HEK293T (cell line): ENCODE measurements around the gene MARS1.

ENCODE experiments used
- BHLHE40 ChIP-seq: fragments of 450-650 bp; IDR thresholded peaks from 2 replicates; pipeline ENCODE4 v1.6.1; 2016; ENCODE audit warnings: mild to moderate bottlenecking, moderate library complexity, borderline replicate concordance
- CTBP1 ChIP-seq: fragments of 450-650 bp; IDR thresholded peaks from 2 replicates; pipeline ENCODE4 v1.6.1; 2016; ENCODE audit warnings: borderline replicate concordance
- ELF4 ChIP-seq: fragments of 450-650 bp; IDR thresholded peaks from 2 replicates; pipeline ENCODE4 v1.6.1; 2017; ENCODE audit warnings: antibody characterized with exemption
- FOXA1 ChIP-seq: fragments of 450-650 bp; IDR thresholded peaks from 2 replicates; pipeline ENCODE4 v1.6.1; 2016; ENCODE audit warnings: mild to moderate bottlenecking
- FOXK2 ChIP-seq: fragments of 450-650 bp; IDR thresholded peaks from 2 replicates; pipeline ENCODE4 v1.6.1; 2016; ENCODE audit warnings: mild to moderate bottlenecking
- FOXM1 ChIP-seq: fragments of 450-650 bp; IDR thresholded peaks from 2 replicates; pipeline ENCODE4 v1.6.1; 2017; ENCODE audit warnings: mild to moderate bottlenecking, borderline replicate concordance
- HDGF ChIP-seq: fragments of 450-650 bp; IDR thresholded peaks from 2 replicates; pipeline ENCODE4 v1.6.1; 2017; ENCODE audit warnings: antibody characterized with exemption, borderline replicate concordance
- L3MBTL2 ChIP-seq: fragments of 450-650 bp; conservative IDR thresholded peaks from 2 replicates; pipeline ENCODE4 v1.6.1; 2016; ENCODE audit warnings: mild to moderate bottlenecking
- LEF1 ChIP-seq: fragments of 450-650 bp; IDR thresholded peaks from 2 replicates; pipeline ENCODE4 v1.6.1; 2017; ENCODE audit warnings: mild to moderate bottlenecking, borderline replicate concordance
- PKNOX1 ChIP-seq: fragments of 450-650 bp; IDR thresholded peaks from 2 replicates; pipeline ENCODE4 v1.6.1; 2016
- SP1 ChIP-seq: fragments of 450-650 bp; IDR thresholded peaks from 2 replicates; pipeline ENCODE4 v1.6.1; 2017
- SUZ12 ChIP-seq: fragments of 450-650 bp; IDR thresholded peaks from 2 replicates; pipeline ENCODE4 v1.6.1; 2016; ENCODE audit warnings: mild to moderate bottlenecking
- TARDBP ChIP-seq: fragments of 450-650 bp; IDR thresholded peaks from 2 replicates; pipeline ENCODE4 v1.6.1; 2016
- ZNF384 ChIP-seq: fragments of 450-650 bp; IDR thresholded peaks from 2 replicates; pipeline ENCODE4 v1.6.1; 2016

GRCh38 chr12:57476162-57476992, 11.5 kb upstream of the MARS1 start:
- no peak for TF ChIP-seq SP1
- TF ChIP-seq ZNF384 = no peak
- no peak for TF ChIP-seq ELF4
- no peak for TF ChIP-seq PKNOX1
- TF ChIP-seq CTBP1 = no peak
- TF ChIP-seq FOXA1 = no peak
- no peak for TF ChIP-seq SUZ12
- no peak for TF ChIP-seq FOXK2
- TF ChIP-seq TARDBP = no peak
- no peak for TF ChIP-seq L3MBTL2
- TF ChIP-seq FOXM1 = no peak
- TF ChIP-seq HDGF = no peak
- TF ChIP-seq LEF1 = no peak
- TF ChIP-seq BHLHE40 = no peak
